Upper lobe of left lung (tissue), 6 donors: Measurements from ENCODE around the gene PIGS. TPM values are rescaled to one million over a fixed set of nuclear protein-coding genes. Genes with fewer than 3 reads are reported as not detected.
A peak's percentile ranks its signal among the peaks of the same experiment; 100 is the strongest.

Experiments used
- ATAC-seq, 2 donors: fragments of 200-7000 bp; cut with Tn5 transposase; one replicate each; pipeline ENCODE4 v1.9.1; 2022; ENCODE audit warnings: mild to moderate bottlenecking in 2 of 2, moderate library complexity in 2 of 2; ENCODE audit not compliant: low FRiP score in 2 of 2
- DNase-seq, 2 donors: peaks; one replicate each; pipeline ENCODE4 v3.0.0-alpha.2; 2019 to 2020
- H3K27ac ChIP-seq, 4 donors: fragments of 200-600 bp; sonication (generic); one replicate each; pipeline ENCODE4 v1.5.1; 2016 to 2019
- H3K27me3 ChIP-seq, 4 donors: fragments of 200-600 bp; sonication (generic); one replicate each; pipeline ENCODE4 v1.5.1; 2017 to 2019
- H3K36me3 ChIP-seq, 4 donors: fragments of 200-600 bp; sonication (generic); one replicate each; pipeline ENCODE4 v1.5.1; 2016 to 2019
- H3K4me1 ChIP-seq, 4 donors: fragments of 200-600 bp; sonication (generic); one replicate each; pipeline ENCODE4 v1.5.1; 2018 to 2019
- H3K4me3 ChIP-seq, 4 donors: fragments of 200-600 bp; sonication (generic); one replicate each; pipeline ENCODE4 v1.5.1; 2017 to 2019; ENCODE audit warnings: mild to moderate bottlenecking in 2 of 4, moderate library complexity in 1 of 4
- H3K9me3 ChIP-seq, 4 donors: fragments of 200-600 bp; sonication (generic); one replicate each; pipeline ENCODE4 v1.5.1; 2018 to 2019
- EP300 ChIP-seq, 4 donors: sonication (generic); formaldehyde crosslinking; IDR thresholded peaks; one replicate each; pipeline ENCODE4 v1.5.1; 2017; ENCODE audit warnings: antibody characterized with exemption in 4 of 4, control low read depth in 2 of 4
- POLR2A ChIP-seq, 4 donors: fragments of 450-650 bp; IDR thresholded peaks; one replicate each; pipeline ENCODE4 v1.5.1; 2016 to 2017; ENCODE audit warnings: antibody characterized with exemption in 4 of 4, mild to moderate bottlenecking in 2 of 4
- POLR2AphosphoS5 ChIP-seq, 2 donors: sonication (generic); formaldehyde crosslinking; IDR thresholded peaks; one replicate each; pipeline ENCODE4 v1.5.1; 2017; ENCODE audit warnings: antibody characterized with exemption in 2 of 2
- WGBS, 2 donors: methylation state at CpG; one replicate each; pipeline ENCODE4 v1.1.5; 2017 to 2018; 5-methylcytosine and 5-hydroxymethylcytosine counted together
- total RNA-seq, 6 donors: library from RNA; depleted of rRNA in 4 of 6; stranded (reverse); fragments of >200 nt in 4 of 6; gene quantifications; one replicate each; pipeline versions ENCODE4 v1.1.0 to v1.2.1, GENCODE V29; 2016 to 2021
- TF ChIP-seq, protein P1 (sequence below), 6 experiments: fragments of 450-650 bp in 4 of 6; fragments of 200-600 bp in 2 of 6; sonication (generic) in 2 of 6; IDR thresholded peaks; one replicate each; pipeline ENCODE4 v1.5.1; 2016 to 2019; ENCODE audit warnings: antibody characterized with exemption in 6 of 6
- donor health status: DM: no; HTN: no; CAD: no; lungs with moderate emphysema.
- donor health status: DM: no; HTN: yes; CAD: no; lungs with severe emphysema.

Gene PIGS
- total RNA-seq, 6 donors from 2014 or later: 36.7 to 69.6 (median 58.1) TPM

DNA sequence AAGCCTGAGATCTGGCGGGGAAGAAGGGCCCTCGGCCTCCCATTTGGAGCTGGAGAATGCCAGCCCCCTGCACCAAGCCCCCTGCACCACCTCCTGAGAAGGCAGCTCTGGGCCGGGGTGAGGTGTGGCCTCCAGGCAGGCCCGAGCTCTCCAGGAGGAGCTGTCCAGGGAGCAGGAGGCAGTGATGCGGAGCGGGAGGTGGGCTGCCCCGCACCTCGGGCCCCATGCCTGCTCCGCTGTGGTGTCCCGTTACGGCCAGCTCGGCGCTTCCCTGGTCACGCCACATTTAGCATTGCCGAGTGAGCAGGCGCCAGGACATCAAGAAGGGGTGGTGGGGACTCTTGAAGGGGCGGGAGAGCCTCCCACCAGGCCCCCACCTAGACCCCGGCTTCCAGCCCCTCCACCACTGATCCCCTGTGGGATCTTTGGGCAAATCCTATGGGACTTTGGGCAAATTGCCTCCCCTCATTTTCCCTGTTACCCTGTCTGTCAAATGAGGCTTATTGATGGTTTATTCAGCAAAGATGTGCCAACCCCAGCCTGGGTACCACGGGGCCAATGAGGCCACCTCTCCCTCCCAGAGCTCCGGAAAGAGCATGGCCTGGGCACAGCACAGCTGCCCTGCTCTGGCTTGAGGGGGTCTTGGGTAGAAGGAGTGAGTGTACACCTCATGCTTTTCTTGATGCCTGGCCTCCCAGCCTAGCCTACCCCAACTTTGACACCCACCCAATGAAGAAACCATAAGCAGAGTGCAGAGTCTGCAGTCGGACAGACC is 49.8 kb downstream of the PIGS start:
- 58 to 87% methylated on average over 6 to 20 of the region's 21 CpGs for WGBS, 2 donors
- peaks cover 0 to 17% (median 10%) of the 10 kb centered on the region in 4 donors for H3K4me1 ChIP-seq
- H3K27ac ChIP-seq: no peak overlapping the region
- H3K36me3 ChIP-seq: no peaks in the 10 kb centered on the region
- no peak overlapping the region for H3K4me3 ChIP-seq
- DNase-seq (peak in 1 of 2 donors; percentile 68), ATAC-seq (no peak)
- H3K9me3 ChIP-seq: no peaks in the 10 kb centered on the region
- TF ChIP-seq POLR2A (IDR thresholded peaks at IDR 0.05): no peak
- TF ChIP-seq, protein P1, sequence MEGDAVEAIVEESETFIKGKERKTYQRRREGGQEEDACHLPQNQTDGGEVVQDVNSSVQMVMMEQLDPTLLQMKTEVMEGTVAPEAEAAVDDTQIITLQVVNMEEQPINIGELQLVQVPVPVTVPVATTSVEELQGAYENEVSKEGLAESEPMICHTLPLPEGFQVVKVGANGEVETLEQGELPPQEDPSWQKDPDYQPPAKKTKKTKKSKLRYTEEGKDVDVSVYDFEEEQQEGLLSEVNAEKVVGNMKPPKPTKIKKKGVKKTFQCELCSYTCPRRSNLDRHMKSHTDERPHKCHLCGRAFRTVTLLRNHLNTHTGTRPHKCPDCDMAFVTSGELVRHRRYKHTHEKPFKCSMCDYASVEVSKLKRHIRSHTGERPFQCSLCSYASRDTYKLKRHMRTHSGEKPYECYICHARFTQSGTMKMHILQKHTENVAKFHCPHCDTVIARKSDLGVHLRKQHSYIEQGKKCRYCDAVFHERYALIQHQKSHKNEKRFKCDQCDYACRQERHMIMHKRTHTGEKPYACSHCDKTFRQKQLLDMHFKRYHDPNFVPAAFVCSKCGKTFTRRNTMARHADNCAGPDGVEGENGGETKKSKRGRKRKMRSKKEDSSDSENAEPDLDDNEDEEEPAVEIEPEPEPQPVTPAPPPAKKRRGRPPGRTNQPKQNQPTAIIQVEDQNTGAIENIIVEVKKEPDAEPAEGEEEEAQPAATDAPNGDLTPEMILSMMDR (IDR thresholded peaks at IDR 0.05): no peak
- TF ChIP-seq POLR2AphosphoS5 (IDR thresholded peaks at IDR 0.05): no peak
- no peak for TF ChIP-seq EP300 (IDR thresholded peaks at IDR 0.05)
- no peaks in the 10 kb centered on the region for H3K27me3 ChIP-seq

DNA sequence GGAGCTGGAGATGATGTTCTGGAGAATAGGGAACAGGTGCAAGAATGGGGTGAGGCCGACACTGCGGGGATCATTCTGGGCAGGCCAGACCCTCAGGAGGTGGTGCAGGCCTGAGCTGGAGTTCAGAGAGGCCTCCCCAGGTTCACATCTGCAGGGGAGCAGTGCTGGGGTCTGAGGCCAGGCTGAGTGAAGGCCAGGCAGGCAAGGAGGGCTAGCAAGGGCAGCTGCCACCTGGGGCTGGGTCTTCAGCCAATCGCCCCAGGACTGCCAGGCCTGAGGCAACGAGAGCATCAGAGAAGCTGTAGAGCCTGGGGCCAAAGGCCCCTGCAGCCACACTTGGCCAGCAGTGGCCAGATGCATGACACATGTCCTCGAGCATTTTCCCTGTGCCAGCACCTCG is 50.6 kb downstream of the PIGS start:
- DNase-seq: peak in 1 of 2 donors; percentile 33
- peaks cover 0 to 9% (median 6%) of the 10 kb centered on the region in 4 donors for H3K4me1 ChIP-seq
- no peaks in the 10 kb centered on the region for H3K9me3 ChIP-seq
- no peak for TF ChIP-seq POLR2A (IDR thresholded peaks at IDR 0.05)
- TF ChIP-seq POLR2AphosphoS5 (IDR thresholded peaks at IDR 0.05): no peak
- no peak for TF ChIP-seq EP300 (IDR thresholded peaks at IDR 0.05)
- TF ChIP-seq, protein P1 (IDR thresholded peaks at IDR 0.05): no peak
- no peak overlapping the region for H3K27ac ChIP-seq
- H3K36me3 ChIP-seq: no peaks in the 10 kb centered on the region
- 60 to 86% methylated on average over 2 to 5 of the region's 6 CpGs for WGBS, 2 donors
- ATAC-seq: no peak
- no peaks in the 10 kb centered on the region for H3K27me3 ChIP-seq
- no peak overlapping the region for H3K4me3 ChIP-seq

DNA sequence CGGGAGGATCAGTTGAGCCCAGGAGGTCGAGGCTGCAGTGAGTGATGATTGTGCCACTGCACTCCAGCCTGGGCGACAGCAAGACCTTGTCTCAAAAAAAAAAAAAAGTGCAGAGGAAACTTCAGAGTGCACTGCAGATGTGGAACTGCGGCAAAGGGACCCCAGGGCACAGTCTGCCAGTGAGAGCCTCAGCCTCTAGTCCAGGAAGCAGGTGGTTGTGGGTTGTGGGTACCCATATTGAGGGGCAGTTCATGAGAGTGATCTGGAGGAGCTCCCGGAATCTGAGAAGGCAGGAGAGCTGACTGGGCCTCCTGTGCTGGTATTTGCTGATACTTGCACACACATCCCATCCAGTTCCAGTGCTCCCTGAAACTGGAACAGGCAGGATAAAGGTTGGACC is 52.1 kb downstream of the PIGS start:
- 44 to 70% methylated on average over 5 of the region's 5 CpGs for WGBS, 2 donors
- Histone ChIP-seq H3K4me1 (no peaks in the 10 kb centered on the region), H3K9me3 (no peaks in the 10 kb centered on the region), H3K36me3 (no peaks in the 10 kb centered on the region), H3K27ac (no peak overlapping the region), H3K27me3 (no peaks in the 10 kb centered on the region), H3K4me3 (no peak overlapping the region)
- TF ChIP-seq POLR2A (IDR thresholded peaks at IDR 0.05) (no peak), POLR2AphosphoS5 (IDR thresholded peaks at IDR 0.05) (no peak), EP300 (IDR thresholded peaks at IDR 0.05) (no peak)
- TF ChIP-seq, protein P1 (IDR thresholded peaks at IDR 0.05): no peak
- ATAC-seq (no peak), DNase-seq (no peak)

DNA sequence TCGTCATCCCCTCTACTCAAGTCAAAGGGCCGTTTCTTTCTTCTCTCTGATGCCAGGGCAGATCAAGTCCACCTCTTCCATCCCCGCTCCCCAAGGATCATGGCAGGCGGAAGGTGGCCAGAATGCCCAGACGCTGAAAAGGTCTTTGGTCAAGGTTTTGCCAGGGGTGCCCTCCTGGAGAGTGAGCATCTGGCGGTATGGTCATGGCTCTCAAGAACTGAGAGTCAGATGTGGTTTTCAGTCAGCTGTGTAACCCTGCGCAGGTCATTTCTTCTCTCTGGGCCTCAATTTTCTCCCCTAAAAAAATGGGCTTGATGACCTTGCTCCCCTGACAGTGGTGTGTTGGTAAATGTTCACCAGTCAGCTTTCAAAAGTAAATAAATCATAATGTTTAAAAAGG is 52.7 kb downstream of the PIGS start:
- TF ChIP-seq POLR2AphosphoS5 (IDR thresholded peaks at IDR 0.05): no peak
- TF ChIP-seq POLR2A (IDR thresholded peaks at IDR 0.05): no peak
- no peak for TF ChIP-seq EP300 (IDR thresholded peaks at IDR 0.05)
- TF ChIP-seq, protein P1 (IDR thresholded peaks at IDR 0.05): no peak
- H3K27me3 ChIP-seq: no peaks in the 10 kb centered on the region
- H3K9me3 ChIP-seq: no peaks in the 10 kb centered on the region
- ATAC-seq (no peak), DNase-seq (no peak)
- no peak overlapping the region for H3K27ac ChIP-seq
- 87 to 92% methylated on average over 7 of the region's 7 CpGs for WGBS, 2 donors
- H3K4me3 ChIP-seq: no peak overlapping the region
- H3K36me3 ChIP-seq: no peaks in the 10 kb centered on the region
- no peaks in the 10 kb centered on the region for H3K4me1 ChIP-seq

DNA sequence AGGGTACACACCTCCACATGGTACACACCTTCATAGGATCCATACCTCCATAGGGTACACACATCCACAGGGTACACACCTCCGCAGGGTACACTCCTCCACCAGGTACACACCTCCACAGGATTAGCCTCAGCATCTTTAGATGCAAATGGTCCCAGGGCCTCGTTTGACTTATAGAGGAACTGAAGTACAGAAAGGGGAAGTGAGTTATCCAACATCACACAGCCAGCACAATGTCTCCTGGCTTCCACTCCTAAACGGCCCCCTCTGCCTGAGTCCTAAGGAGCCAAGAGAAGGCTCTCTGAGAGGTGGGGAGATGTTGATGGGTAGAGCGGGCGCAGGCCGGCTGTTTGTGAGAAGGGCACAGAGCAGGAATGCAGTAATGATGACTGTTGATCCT is 53.2 kb downstream of the PIGS start:
- no peak for TF ChIP-seq EP300 (IDR thresholded peaks at IDR 0.05)
- TF ChIP-seq POLR2AphosphoS5 (IDR thresholded peaks at IDR 0.05): no peak
- no peak for TF ChIP-seq POLR2A (IDR thresholded peaks at IDR 0.05)
- TF ChIP-seq, protein P1 (IDR thresholded peaks at IDR 0.05): no peak
- Histone ChIP-seq H3K27ac (no peak overlapping the region), H3K4me3 (no peak overlapping the region), H3K27me3 (no peaks in the 10 kb centered on the region), H3K4me1 (no peaks in the 10 kb centered on the region), H3K36me3 (no peaks in the 10 kb centered on the region), H3K9me3 (no peaks in the 10 kb centered on the region)
- ATAC-seq (no peak), DNase-seq (no peak)
- WGBS, 2 donors: 64 to 74% methylated on average over 5 to 6 of the region's 6 CpGs
